ENCODE data around the gene TMEM87A. TPM values are rescaled to one million over a fixed set of nuclear protein-coding genes. Genes with fewer than 3 reads are reported as not detected.
"Not testable (repeated sequence)": the region's sequence is repeated elsewhere in the genome, so short reads cannot be mapped to it uniquely, and the experiment has no call there.

Gene TMEM87A
- total and polyA plus RNA-seq, 9 donors = 31.4 to 74.3 (median 43.0) TPM

- intact Hi-C loops (cut with DNase I) = no loop called here
- Histone ChIP-seq H3K27ac (no peak overlapping the region), H3K4me1 (ENCODE audit: insufficient read depth) (no peaks in the 10 kb centered on the region), H3K27me3 (no peaks in the 10 kb centered on the region), H3K9me3 (no peaks in the 10 kb centered on the region), H3K4me3 (no peak overlapping the region), H3K36me3 (peaks cover 4% of the 10 kb centered on the region)
- no peak for TF ChIP-seq EP300 (IDR thresholded peaks at IDR 0.05)
- DNase-seq = no peak
Measured at GRCh38 chr15:42239528-42240182, 33.6 kb downstream of the TMEM87A start.

GRCh38 chr15:42233107-42233506, 40.1 kb downstream of the TMEM87A start:
- WGBS, 3 donors = 93 to 97% (median 97%) methylated on average over 2 of the region's 2 CpGs
- H3K36me3 ChIP-seq = no peaks in the 10 kb centered on the region
- TF ChIP-seq CTCF (IDR thresholded peaks at IDR 0.05) (no peak), POLR2A (IDR thresholded peaks at IDR 0.05) (no peak), EP300 (IDR thresholded peaks at IDR 0.05) (no peak)
- no peaks in the 10 kb centered on the region for H3K4me1 ChIP-seq (ENCODE audit: insufficient read depth)
- no peak for DNase-seq
- intact Hi-C loops (cut with DNase I) = no loop called here
- H3K4me3 ChIP-seq = no peak overlapping the region
- no peaks in the 10 kb centered on the region for H3K27me3 ChIP-seq
- no peak overlapping the region for H3K27ac ChIP-seq
- no peaks in the 10 kb centered on the region for H3K9me3 ChIP-seq

GRCh38 chr15:42232606-42233005, 40.6 kb downstream of the TMEM87A start:
- no peaks in the 10 kb centered on the region for H3K36me3 ChIP-seq
- no peak overlapping the region for H3K4me3 ChIP-seq
- no peaks in the 10 kb centered on the region for H3K27me3 ChIP-seq
- H3K4me1 ChIP-seq (ENCODE audit: insufficient read depth) = no peaks in the 10 kb centered on the region
- H3K27ac ChIP-seq = no peak overlapping the region
- WGBS, 3 donors = 77 to 78% (median 77%) methylated on average over 5 of the region's 5 CpGs
- TF ChIP-seq CTCF (IDR thresholded peaks at IDR 0.05) (no peak), POLR2A (IDR thresholded peaks at IDR 0.05) (no peak), EP300 (IDR thresholded peaks at IDR 0.05) (no peak)
- intact Hi-C loops (cut with DNase I) = no loop called here
- no peaks in the 10 kb centered on the region for H3K9me3 ChIP-seq
- no peak for DNase-seq

- no peaks in the 10 kb centered on the region for H3K36me3 ChIP-seq
- WGBS, 3 donors = 95 to 96% (median 95%) methylated on average over 1 of the region's 1 CpG
- H3K27me3 ChIP-seq = no peaks in the 10 kb centered on the region
- H3K4me1 ChIP-seq (ENCODE audit: insufficient read depth) = no peaks in the 10 kb centered on the region
- H3K9me3 ChIP-seq = no peaks in the 10 kb centered on the region
- intact Hi-C loops (cut with DNase I) = no loop called here
- no peak overlapping the region for H3K27ac ChIP-seq
- TF ChIP-seq EP300 (IDR thresholded peaks at IDR 0.05) (no peak), POLR2A (IDR thresholded peaks at IDR 0.05) (no peak), CTCF (IDR thresholded peaks at IDR 0.05) (no peak)
- DNase-seq = no peak
- no peak overlapping the region for H3K4me3 ChIP-seq
Measured at GRCh38 chr15:42231088-42231487, 42.1 kb downstream of the TMEM87A start.

GRCh38 chr15:42228981-42229380, 44.3 kb downstream of the TMEM87A start:
- H3K27ac ChIP-seq; H3K27me3 ChIP-seq; H3K9me3 ChIP-seq; H3K36me3 ChIP-seq; H3K4me1 ChIP-seq (ENCODE audit: insufficient read depth); DNase-seq; intact Hi-C loops (cut with DNase I); H3K4me3 ChIP-seq: not testable (repeated sequence)
- 88 to 96% (median 95%) methylated on average over 5 of the region's 5 CpGs for WGBS, 3 donors

Data from ovary (tissue), 9 donors.